OCI-LY1 (cell line): ENCODE data around the gene PLEKHJ1.

Experiments used
- CTCF ChIP-seq: fragments of 200-600 bp; sonication (generic), shearing (Covaris generic); IDR thresholded peaks from 2 replicates; pipeline ENCODE4 v1.5.1; 2017; ENCODE audit warnings: mild to moderate bottlenecking, antibody characterized with exemption, low read length, moderate library complexity, mixed read lengths
- EZH2 ChIP-seq: fragments of 200-600 bp; sonication (generic), shearing (Covaris generic); IDR thresholded peaks from 2 replicates; pipeline ENCODE4 v1.8.0; 2017; ENCODE audit warnings: borderline replicate concordance, mixed run types, mild to moderate bottlenecking, antibody characterized with exemption, low read length, moderate library complexity, mixed read lengths

- TF ChIP-seq CTCF (no peak), EZH2 (no peak)
These were observed 9.1 kb upstream of the PLEKHJ1 start for GRCh38 chr19:2245273-2245672.
